MM.1S (cell line): ENCODE data around the gene WEE1.

Experiments used
- EZH2 ChIP-seq: fragments of 300-600 bp; sonication (generic); optimal IDR thresholded peaks from 2 replicates; pipeline ENCODE3; 2017; ENCODE audit warnings: low read depth, mild to moderate bottlenecking, antibody characterized with exemption, low read length, mixed read lengths
- EZH2phosphoT487 ChIP-seq: fragments of 300-600 bp; sonication (generic); IDR thresholded peaks from 2 replicates; pipeline ENCODE4 v1.6.1; 2018; ENCODE audit warnings: antibody characterized with exemption, low read length
- TF ChIP-seq, protein P1 (sequence below): fragments of 300-600 bp; sonication (generic); IDR thresholded peaks from 2 replicates; pipeline ENCODE4 v1.5.1; 2016; ENCODE audit warnings: antibody characterized with exemption, low read length, mixed read lengths

DNA sequence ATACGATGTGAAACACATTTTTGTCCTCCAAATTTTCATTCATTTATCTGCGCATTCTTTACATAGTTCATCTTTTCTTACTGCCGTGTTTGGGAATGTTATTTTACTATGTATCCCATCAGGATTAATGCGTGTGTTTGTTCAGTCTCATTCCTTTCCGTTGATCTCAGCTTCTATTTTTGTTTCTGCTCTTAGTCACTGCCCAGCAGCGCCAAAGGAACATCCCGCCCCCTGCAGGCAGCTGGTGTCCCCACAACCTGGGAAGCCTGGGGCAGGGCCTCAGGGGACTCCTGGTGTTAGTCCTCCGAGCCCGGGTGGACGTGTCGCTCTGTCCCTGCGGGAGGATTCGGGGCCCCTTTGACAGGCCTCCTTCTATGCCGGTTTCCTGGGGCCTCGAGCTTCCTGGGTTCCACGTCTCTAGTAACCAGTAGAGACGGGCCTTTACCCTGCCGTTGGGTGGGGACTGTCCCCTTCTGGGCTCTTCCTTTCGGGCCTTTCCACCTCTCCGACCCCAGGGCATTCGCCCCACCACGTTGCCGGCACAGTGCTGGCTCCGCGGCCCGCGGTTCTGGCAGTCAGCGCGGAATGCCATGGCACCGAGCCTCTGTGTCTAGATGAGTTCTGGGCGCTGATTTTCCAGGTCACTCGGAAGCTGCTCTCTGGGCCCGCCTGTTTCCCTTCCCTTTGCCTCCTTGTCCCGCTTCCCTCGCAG is 39.8 kb downstream of the WEE1 start:
- TF ChIP-seq, protein P1, sequence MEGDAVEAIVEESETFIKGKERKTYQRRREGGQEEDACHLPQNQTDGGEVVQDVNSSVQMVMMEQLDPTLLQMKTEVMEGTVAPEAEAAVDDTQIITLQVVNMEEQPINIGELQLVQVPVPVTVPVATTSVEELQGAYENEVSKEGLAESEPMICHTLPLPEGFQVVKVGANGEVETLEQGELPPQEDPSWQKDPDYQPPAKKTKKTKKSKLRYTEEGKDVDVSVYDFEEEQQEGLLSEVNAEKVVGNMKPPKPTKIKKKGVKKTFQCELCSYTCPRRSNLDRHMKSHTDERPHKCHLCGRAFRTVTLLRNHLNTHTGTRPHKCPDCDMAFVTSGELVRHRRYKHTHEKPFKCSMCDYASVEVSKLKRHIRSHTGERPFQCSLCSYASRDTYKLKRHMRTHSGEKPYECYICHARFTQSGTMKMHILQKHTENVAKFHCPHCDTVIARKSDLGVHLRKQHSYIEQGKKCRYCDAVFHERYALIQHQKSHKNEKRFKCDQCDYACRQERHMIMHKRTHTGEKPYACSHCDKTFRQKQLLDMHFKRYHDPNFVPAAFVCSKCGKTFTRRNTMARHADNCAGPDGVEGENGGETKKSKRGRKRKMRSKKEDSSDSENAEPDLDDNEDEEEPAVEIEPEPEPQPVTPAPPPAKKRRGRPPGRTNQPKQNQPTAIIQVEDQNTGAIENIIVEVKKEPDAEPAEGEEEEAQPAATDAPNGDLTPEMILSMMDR = peak; percentile 93
- TF ChIP-seq EZH2phosphoT487 = no peak
- no peak for TF ChIP-seq EZH2
